Measurements from ENCODE around the gene ACSM3. TPM values are rescaled to one million over a fixed set of nuclear protein-coding genes. Genes with fewer than 3 reads are reported as not detected.

Gene ACSM3
- total and polyA plus RNA-seq, 2 experiments from 2014 or later = 5.7 to 8.7 TPM

- TF ChIP-seq, protein P1, sequence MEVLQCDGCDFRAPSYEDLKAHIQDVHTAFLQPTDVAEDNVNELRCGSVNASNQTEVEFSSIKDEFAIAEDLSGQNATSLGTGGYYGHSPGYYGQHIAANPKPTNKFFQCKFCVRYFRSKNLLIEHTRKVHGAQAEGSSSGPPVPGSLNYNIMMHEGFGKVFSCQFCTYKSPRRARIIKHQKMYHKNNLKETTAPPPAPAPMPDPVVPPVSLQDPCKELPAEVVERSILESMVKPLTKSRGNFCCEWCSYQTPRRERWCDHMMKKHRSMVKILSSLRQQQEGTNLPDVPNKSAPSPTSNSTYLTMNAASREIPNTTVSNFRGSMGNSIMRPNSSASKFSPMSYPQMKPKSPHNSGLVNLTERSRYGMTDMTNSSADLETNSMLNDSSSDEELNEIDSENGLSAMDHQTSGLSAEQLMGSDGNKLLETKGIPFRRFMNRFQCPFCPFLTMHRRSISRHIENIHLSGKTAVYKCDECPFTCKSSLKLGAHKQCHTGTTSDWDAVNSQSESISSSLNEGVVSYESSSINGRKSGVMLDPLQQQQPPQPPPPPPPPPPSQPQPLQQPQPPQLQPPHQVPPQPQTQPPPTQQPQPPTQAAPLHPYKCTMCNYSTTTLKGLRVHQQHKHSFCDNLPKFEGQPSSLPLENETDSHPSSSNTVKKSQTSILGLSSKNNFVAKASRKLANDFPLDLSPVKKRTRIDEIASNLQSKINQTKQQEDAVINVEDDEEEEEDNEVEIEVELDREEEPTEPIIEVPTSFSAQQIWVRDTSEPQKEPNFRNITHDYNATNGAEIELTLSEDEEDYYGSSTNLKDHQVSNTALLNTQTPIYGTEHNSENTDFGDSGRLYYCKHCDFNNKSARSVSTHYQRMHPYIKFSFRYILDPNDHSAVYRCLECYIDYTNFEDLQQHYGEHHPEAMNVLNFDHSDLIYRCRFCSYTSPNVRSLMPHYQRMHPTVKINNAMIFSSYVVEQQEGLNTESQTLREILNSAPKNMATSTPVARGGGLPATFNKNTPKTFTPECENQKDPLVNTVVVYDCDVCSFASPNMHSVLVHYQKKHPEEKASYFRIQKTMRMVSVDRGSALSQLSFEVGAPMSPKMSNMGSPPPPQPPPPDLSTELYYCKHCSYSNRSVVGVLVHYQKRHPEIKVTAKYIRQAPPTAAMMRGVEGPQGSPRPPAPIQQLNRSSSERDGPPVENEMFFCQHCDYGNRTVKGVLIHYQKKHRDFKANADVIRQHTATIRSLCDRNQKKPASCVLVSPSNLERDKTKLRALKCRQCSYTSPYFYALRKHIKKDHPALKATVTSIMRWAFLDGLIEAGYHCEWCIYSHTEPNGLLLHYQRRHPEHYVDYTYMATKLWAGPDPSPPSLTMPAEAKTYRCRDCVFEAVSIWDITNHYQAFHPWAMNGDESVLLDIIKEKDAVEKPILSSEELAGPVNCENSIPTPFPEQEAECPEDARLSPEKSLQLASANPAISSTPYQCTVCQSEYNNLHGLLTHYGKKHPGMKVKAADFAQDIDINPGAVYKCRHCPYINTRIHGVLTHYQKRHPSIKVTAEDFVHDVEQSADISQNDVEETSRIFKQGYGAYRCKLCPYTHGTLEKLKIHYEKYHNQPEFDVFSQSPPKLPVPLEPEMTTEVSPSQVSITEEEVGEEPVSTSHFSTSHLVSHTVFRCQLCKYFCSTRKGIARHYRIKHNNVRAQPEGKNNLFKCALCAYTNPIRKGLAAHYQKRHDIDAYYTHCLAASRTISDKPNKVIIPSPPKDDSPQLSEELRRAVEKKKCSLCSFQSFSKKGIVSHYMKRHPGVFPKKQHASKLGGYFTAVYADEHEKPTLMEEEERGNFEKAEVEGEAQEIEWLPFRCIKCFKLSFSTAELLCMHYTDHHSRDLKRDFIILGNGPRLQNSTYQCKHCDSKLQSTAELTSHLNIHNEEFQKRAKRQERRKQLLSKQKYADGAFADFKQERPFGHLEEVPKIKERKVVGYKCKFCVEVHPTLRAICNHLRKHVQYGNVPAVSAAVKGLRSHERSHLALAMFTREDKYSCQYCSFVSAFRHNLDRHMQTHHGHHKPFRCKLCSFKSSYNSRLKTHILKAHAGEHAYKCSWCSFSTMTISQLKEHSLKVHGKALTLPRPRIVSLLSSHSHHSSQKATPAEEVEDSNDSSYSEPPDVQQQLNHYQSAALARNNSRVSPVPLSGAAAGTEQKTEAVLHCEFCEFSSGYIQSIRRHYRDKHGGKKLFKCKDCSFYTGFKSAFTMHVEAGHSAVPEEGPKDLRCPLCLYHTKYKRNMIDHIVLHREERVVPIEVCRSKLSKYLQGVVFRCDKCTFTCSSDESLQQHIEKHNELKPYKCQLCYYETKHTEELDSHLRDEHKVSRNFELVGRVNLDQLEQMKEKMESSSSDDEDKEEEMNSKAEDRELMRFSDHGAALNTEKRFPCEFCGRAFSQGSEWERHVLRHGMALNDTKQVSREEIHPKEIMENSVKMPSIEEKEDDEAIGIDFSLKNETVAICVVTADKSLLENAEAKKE (CRISPR knock-in tag; IDR thresholded peaks at IDR 0.05) = no peak
- TF ChIP-seq JUNB (IDR thresholded peaks at IDR 0.05; ENCODE audit: unreplicated experiment) (no peak), EZH2 (IDR thresholded peaks at IDR 0.05; ENCODE audit: low read depth, unreplicated experiment) (no peak), STAT1 (IDR thresholded peaks at IDR 0.05; ENCODE audit: unreplicated experiment) (no peak), CREB1 (CRISPR knock-in tag; IDR thresholded peaks at IDR 0.05; ENCODE audit: low read depth) (no peak), EZH2phosphoT487 (IDR thresholded peaks at IDR 0.05; ENCODE audit: unreplicated experiment) (no peak), ETS1 (IDR thresholded peaks at IDR 0.05) (no peak)
Measured at GRCh38 chr16:20826039-20826566, 62.3 kb downstream of the ACSM3 start (continued).

- Mint-ChIP-seq H3K36me3 (ENCODE audit: low read depth) (peaks cover 9% of the 10 kb centered on the region; the same call in 2 of the 3 replicates), H3K27me3 (ENCODE audit: insufficient read depth, low read depth, poor library complexity) (peaks cover 2% of the 10 kb centered on the region), H3K4me1 (no peaks in the 10 kb centered on the region), H3K4me3 (no peak overlapping the region), H3K27ac (no peak overlapping the region), H3K9me3 (no peaks in the 10 kb centered on the region)
- DNase-seq (ENCODE audit: low spot score) (no peak), ATAC-seq (no peak)
- Histone ChIP-seq H3K27ac (ENCODE audit: low read depth) (no peak overlapping the region), H3F3A (replicated peaks; ENCODE audit: low read depth) (no peaks in the 10 kb centered on the region), H3K79me2 (replicated peaks; ENCODE audit: insufficient read depth) (no peaks in the 10 kb centered on the region), H3K4me1 (ENCODE audit: insufficient read depth) (no peaks in the 10 kb centered on the region), H4K20me1 (replicated peaks; ENCODE audit: insufficient read depth) (no peaks in the 10 kb centered on the region), H3K36me3 (ENCODE audit: insufficient read depth) (peaks cover 4% of the 10 kb centered on the region; the same call in 1 of the 2 replicates), H3K27me3 (ENCODE audit: insufficient read depth) (no peaks in the 10 kb centered on the region), H3K9me2 (ENCODE audit: insufficient read depth) (no peaks in the 10 kb centered on the region), H3K4me2 (no peak overlapping the region), H2AFZ (no peak overlapping the region), H3K4me3 (no peak overlapping the region)
- no peak for TF ChIP-seq POLR2AphosphoS5 (IDR thresholded peaks at IDR 0.05; ENCODE audit: low read depth)
- no peak for TF ChIP-seq CTCF (conservative IDR thresholded peaks at IDR 0.05; ENCODE audit: low read depth in 2 of 2)
- no peak for TF ChIP-seq ZNF114 (CRISPR knock-in tag; IDR thresholded peaks at IDR 0.05)
- no peak for TF ChIP-seq JUNB (IDR thresholded peaks at IDR 0.05; ENCODE audit: unreplicated experiment)
- TF ChIP-seq CREB1 (CRISPR knock-in tag; IDR thresholded peaks at IDR 0.05; ENCODE audit: low read depth) = no peak
- no peak for TF ChIP-seq STAT1 (IDR thresholded peaks at IDR 0.05; ENCODE audit: unreplicated experiment)
- TF ChIP-seq REST (IDR thresholded peaks at IDR 0.05; ENCODE audit: unreplicated experiment) = no peak
Measured at GRCh38 chr16:20829536-20829935, 65.7 kb downstream of the ACSM3 start.
